ENCODE measurements around the gene COL24A1. TPM values are rescaled to one million over a fixed set of nuclear protein-coding genes. Genes with fewer than 3 reads are reported as not detected.
A peak's percentile ranks its signal among the peaks of the same experiment; 100 is the strongest.

Gene COL24A1
- total and polyA plus RNA-seq, 2 donors (not counting 1 experiment from before 2014, with no cell fraction given), result not detected

- ChIA-PET CTCF (no interaction called here), POLR2A (no interaction called here)
- Mint-ChIP-seq H3K27ac (no peak overlapping the region), H3K9me3 (ENCODE audit: insufficient read depth) (peaks cover 3% of the 10 kb centered on the region), H3K4me3 (no peak overlapping the region), H3K27me3 (peaks cover 3% of the 10 kb centered on the region), H3K4me1 (no peaks in the 10 kb centered on the region)
- no peak for ATAC-seq (ENCODE audit: low read depth)
- TF ChIP-seq, protein P1, sequence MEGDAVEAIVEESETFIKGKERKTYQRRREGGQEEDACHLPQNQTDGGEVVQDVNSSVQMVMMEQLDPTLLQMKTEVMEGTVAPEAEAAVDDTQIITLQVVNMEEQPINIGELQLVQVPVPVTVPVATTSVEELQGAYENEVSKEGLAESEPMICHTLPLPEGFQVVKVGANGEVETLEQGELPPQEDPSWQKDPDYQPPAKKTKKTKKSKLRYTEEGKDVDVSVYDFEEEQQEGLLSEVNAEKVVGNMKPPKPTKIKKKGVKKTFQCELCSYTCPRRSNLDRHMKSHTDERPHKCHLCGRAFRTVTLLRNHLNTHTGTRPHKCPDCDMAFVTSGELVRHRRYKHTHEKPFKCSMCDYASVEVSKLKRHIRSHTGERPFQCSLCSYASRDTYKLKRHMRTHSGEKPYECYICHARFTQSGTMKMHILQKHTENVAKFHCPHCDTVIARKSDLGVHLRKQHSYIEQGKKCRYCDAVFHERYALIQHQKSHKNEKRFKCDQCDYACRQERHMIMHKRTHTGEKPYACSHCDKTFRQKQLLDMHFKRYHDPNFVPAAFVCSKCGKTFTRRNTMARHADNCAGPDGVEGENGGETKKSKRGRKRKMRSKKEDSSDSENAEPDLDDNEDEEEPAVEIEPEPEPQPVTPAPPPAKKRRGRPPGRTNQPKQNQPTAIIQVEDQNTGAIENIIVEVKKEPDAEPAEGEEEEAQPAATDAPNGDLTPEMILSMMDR (IDR thresholded peaks at IDR 0.05), result no peak
- no peak for TF ChIP-seq EZH2 (IDR thresholded peaks at IDR 0.05; ENCODE audit: borderline replicate concordance, insufficient read depth, low read depth, low read length, poor library complexity, severe bottlenecking)
- Histone ChIP-seq H3K4me2 (replicated peaks; ENCODE audit: low read depth, low read length, poor library complexity, severe bottlenecking) (no peak overlapping the region), H3K79me2 (ENCODE audit: control insufficient read depth, insufficient read depth, low read length) (no peaks in the 10 kb centered on the region), H3K9me3 (ENCODE audit: control extremely low read depth in 1 of 3, control insufficient read depth in 2 of 3, insufficient read depth in 1 of 3, low read length in 2 of 3) (peaks cover 0 to 7% (median 0%) of the 10 kb centered on the region in 3 donors), H3K36me3 (replicated peaks in 1 of 2; ENCODE audit: control extremely low read depth in 1 of 2, control insufficient read depth in 1 of 2, extremely low read depth in 1 of 2, insufficient read depth in 2 of 2, low read length in 1 of 2) (no peaks in the 10 kb centered on the region), H2AFZ (ENCODE audit: insufficient read depth, low read depth, low read length, poor library complexity, severe bottlenecking) (no peak overlapping the region), H3K9ac (ENCODE audit: low read length) (no peak overlapping the region), H3K4me1 (ENCODE audit: control insufficient read depth in 2 of 2, insufficient read depth in 2 of 2, low read length in 2 of 2) (no peaks in the 10 kb centered on the region), H3K27ac (ENCODE audit: low read length in 2 of 2) (no peak overlapping the region), H3K27me3 (replicated peaks in 1 of 4; ENCODE audit: control extremely low read depth in 1 of 4, control insufficient read depth in 3 of 4, insufficient read depth in 4 of 4, low read length in 3 of 4) (no peaks in the 10 kb centered on the region), H4K20me1 (ENCODE audit: control insufficient read depth, insufficient read depth, low read length, poor library complexity, severe bottlenecking) (no peaks in the 10 kb centered on the region), H3K4me3 (ENCODE audit: control extremely low read depth in 1 of 5, extremely low read depth in 1 of 5, insufficient read depth in 1 of 5, low read depth in 2 of 5, low read length in 4 of 5) (no peak overlapping the region)
- no peak for DNase-seq
- intact Hi-C loops (cut with micrococcal nuclease), result no loop called here
- WGBS (ENCODE audit: insufficient coverage), result 73% methylated on average over 1 of the region's 1 CpG
Observed at GRCh38 chr1:86030180-86030579, 126.4 kb downstream of the COL24A1 start.

DNA sequence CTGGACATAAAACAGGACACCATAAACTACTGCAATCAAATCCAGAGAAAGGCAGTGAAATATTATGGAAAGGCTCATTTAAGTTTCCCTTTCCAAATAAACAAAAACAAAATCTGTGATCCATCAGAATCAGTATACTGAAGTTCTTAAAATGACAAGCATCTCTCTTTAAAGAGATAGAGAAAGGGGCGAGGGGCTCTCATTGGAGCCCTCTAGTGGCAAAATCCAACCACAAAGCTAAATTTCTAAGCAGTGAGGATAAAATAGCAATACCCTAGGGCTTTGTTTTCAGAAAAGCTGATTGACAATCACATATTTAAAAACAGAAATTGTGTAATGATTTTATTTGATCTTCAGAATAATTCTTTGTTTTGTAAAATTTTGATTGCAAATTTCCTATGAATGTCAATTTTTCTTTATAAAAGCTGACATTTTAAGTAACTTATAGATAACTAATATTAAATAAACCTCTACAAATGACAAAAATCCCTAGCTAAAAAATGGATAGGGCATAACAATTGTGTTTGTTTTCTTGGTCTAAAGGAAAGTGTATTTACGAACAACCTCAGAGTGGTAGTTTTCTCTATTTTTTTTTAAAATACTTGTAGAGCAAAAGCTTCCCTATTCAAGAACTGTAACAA lies 138.2 kb downstream of the COL24A1 start:
- Histone ChIP-seq H3K4me3 (ENCODE audit: control extremely low read depth in 1 of 5, extremely low read depth in 1 of 5, insufficient read depth in 1 of 5, low read depth in 2 of 5, low read length in 4 of 5) (no peak overlapping the region), H3K9ac (ENCODE audit: low read length) (no peak overlapping the region), H3K27me3 (replicated peaks in 1 of 4; ENCODE audit: control extremely low read depth in 1 of 4, control insufficient read depth in 3 of 4, insufficient read depth in 4 of 4, low read length in 3 of 4) (no peaks in the 10 kb centered on the region), H3K79me2 (ENCODE audit: control insufficient read depth, insufficient read depth, low read length) (no peaks in the 10 kb centered on the region), H2AFZ (ENCODE audit: insufficient read depth, low read depth, low read length, poor library complexity, severe bottlenecking) (no peak overlapping the region), H3K4me1 (ENCODE audit: control insufficient read depth in 2 of 2, insufficient read depth in 2 of 2, low read length in 2 of 2) (no peaks in the 10 kb centered on the region), H3K9me3 (ENCODE audit: control extremely low read depth in 1 of 3, control insufficient read depth in 2 of 3, insufficient read depth in 1 of 3, low read length in 2 of 3) (no peaks in the 10 kb centered on the region), H3K4me2 (replicated peaks; ENCODE audit: low read depth, low read length, poor library complexity, severe bottlenecking) (no peak overlapping the region), H4K20me1 (ENCODE audit: control insufficient read depth, insufficient read depth, low read length, poor library complexity, severe bottlenecking) (no peaks in the 10 kb centered on the region), H3K36me3 (replicated peaks in 1 of 2; ENCODE audit: control extremely low read depth in 1 of 2, control insufficient read depth in 1 of 2, extremely low read depth in 1 of 2, insufficient read depth in 2 of 2, low read length in 1 of 2) (no peaks in the 10 kb centered on the region), H3K27ac (ENCODE audit: low read length in 2 of 2) (no peak overlapping the region)
- no CpG with 5 or more reads among the region's 2 CpGs for WGBS (ENCODE audit: insufficient coverage)
- Mint-ChIP-seq H3K4me3 (no peak overlapping the region), H3K27me3 (no peaks in the 10 kb centered on the region), H3K27ac (no peak overlapping the region), H3K9me3 (ENCODE audit: insufficient read depth) (no peaks in the 10 kb centered on the region), H3K4me1 (no peaks in the 10 kb centered on the region)
- peak; percentile 42 for DNase-seq
- ChIA-PET POLR2A (no interaction called here), CTCF (interaction anchor here (0.7 to 7.3 kb wide), 10 partner anchors 10 to 713 kb away, joined by 3 to 49 read pairs (median 3); no protein-coding TSS in a partner anchor)
- peak; percentile 36 for ATAC-seq (ENCODE audit: low read depth)
- TF ChIP-seq, protein P1 (IDR thresholded peaks at IDR 0.05), result peak; percentile 86
- no peak for TF ChIP-seq EZH2 (IDR thresholded peaks at IDR 0.05; ENCODE audit: borderline replicate concordance, insufficient read depth, low read depth, low read length, poor library complexity, severe bottlenecking)
- intact Hi-C loops (cut with micrococcal nuclease), result no loop called here
